ENCODE results near the gene ATP2B3. TPM values are rescaled to one million over a fixed set of nuclear protein-coding genes. Genes with fewer than 3 reads are reported as not detected.

Gene ATP2B3
- total RNA-seq, 4 donors from 2014 or later: not detected

GRCh38 chrX:153488231-153488914 lies 29.1 kb upstream of the ATP2B3 start:
- DNase-seq (ENCODE audit: low spot score): no peak
- no peak for ATAC-seq (ENCODE audit: low FRiP score)

GRCh38 chrX:153490217-153490930 lies 27.1 kb upstream of the ATP2B3 start:
- TF ChIP-seq, protein P1, sequence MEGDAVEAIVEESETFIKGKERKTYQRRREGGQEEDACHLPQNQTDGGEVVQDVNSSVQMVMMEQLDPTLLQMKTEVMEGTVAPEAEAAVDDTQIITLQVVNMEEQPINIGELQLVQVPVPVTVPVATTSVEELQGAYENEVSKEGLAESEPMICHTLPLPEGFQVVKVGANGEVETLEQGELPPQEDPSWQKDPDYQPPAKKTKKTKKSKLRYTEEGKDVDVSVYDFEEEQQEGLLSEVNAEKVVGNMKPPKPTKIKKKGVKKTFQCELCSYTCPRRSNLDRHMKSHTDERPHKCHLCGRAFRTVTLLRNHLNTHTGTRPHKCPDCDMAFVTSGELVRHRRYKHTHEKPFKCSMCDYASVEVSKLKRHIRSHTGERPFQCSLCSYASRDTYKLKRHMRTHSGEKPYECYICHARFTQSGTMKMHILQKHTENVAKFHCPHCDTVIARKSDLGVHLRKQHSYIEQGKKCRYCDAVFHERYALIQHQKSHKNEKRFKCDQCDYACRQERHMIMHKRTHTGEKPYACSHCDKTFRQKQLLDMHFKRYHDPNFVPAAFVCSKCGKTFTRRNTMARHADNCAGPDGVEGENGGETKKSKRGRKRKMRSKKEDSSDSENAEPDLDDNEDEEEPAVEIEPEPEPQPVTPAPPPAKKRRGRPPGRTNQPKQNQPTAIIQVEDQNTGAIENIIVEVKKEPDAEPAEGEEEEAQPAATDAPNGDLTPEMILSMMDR (IDR thresholded peaks at IDR 0.05): no peak
- DNase-seq (ENCODE audit: low spot score) (no peak), ATAC-seq (ENCODE audit: low FRiP score) (no peak)

More at GRCh38 chrX:153488231-153488914, 29.1 kb upstream of the ATP2B3 start:
- TF ChIP-seq, protein P1 (IDR thresholded peaks at IDR 0.05): no peak

DNA sequence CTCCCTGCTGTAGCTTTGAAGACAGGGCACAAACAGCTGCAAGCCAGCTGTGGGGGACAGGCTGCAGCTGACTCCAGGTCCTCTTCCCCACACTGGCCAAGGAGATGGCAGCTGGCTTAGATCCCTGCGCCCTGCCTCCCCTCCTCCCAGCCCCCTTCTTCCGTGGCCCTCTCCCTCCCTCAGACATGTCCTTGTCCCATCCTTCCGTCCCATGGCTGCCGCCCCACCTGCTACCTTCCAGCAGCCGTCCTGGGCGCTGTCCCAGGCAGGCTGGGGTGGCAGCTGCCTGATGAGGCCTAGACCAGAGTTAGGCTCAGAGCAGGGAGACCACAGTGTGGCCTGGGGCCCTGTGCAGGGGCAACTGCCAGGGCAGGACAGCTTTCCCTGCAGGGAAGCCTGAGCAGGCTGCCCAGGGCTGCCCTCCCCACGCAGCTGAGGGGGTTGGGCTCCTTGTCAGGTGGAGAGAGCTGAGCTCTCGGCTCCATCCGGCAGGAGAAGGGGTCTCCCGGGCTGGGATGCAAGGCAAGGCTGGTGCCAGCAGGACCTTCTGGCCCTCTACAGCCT lies 26.0 kb upstream of the ATP2B3 start:
- TF ChIP-seq, protein P1 (IDR thresholded peaks at IDR 0.05): no peak
- ATAC-seq (ENCODE audit: low FRiP score): no peak
- DNase-seq (ENCODE audit: low spot score): no peak

- TF ChIP-seq, protein P1 (IDR thresholded peaks at IDR 0.05): no peak
- ATAC-seq (ENCODE audit: low FRiP score) (no peak), DNase-seq (ENCODE audit: low spot score) (no peak)
Observed at GRCh38 chrX:153491918-153492317, 25.5 kb upstream of the ATP2B3 start.

DNA sequence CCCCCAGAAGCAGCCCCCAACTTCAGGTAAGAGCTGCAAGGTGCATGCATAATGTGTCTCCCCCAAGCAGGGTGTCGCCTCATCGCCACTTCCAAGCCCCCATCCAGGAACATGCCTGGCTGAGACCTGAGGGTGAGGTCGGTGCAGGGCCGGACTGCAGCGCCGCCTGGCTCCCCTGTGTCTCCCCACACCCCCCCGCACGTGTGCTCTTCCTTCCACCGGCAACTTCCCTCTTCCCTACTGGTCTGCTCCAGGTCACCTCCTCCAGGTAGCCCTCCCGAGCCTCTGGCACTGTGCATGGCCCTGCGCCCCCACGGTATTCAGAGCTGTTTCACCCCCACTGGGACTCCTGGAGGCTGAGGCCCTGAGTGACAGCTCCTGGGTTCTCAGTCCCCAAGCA lies 24.9 kb upstream of the ATP2B3 start:
- no peak for DNase-seq (ENCODE audit: low spot score)
- TF ChIP-seq, protein P1 (IDR thresholded peaks at IDR 0.05): no peak

DNA sequence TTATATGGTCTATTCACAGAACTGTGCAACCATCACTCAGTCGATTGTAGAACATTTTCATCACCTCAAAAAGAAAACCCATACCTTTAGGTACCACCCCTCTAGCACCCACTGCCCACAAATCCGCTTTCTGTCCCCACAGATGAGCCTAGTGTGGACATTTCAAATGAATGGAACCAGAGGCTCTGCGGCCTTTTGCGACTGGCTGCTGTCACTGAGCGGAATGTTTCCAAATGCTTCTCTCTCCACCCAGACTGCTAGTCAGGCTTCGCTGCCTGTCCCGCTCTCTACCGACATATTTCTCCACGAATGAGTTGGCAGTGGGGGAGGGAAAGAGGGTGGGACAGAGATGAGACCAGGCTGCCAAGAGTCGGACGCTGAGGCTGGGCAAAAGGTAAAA lies 24.4 kb upstream of the ATP2B3 start:
- DNase-seq (ENCODE audit: low spot score) (no peak), ATAC-seq (ENCODE audit: low FRiP score) (no peak)
- TF ChIP-seq, protein P1 (IDR thresholded peaks at IDR 0.05): no peak

More for the DNA sequence above, 24.9 kb upstream of the ATP2B3 start:
- no peak for ATAC-seq (ENCODE audit: low FRiP score)
